GM12864 (cell line): Measurements from ENCODE around the gene BIN1.
"Not testable (repeated sequence)": the region's sequence is repeated elsewhere in the genome, so short reads cannot be mapped to it uniquely, and the experiment has no call there.

Source experiments
- DNase-seq: peaks from one replicate; pipeline ENCODE4 v3.0.0-alpha.2; 2011; ENCODE audit warnings: low read depth
- H3K4me3 ChIP-seq: 2 replicates; pipeline ENCODE4 v1.5.1; 2011; ENCODE audit warnings: mild to moderate bottlenecking, low read depth, low read length, control low read depth
- TF ChIP-seq, protein P1 (sequence below): IDR thresholded peaks from 2 replicates; pipeline ENCODE4 v1.5.1; 2011; ENCODE audit warnings: low read depth, mild to moderate bottlenecking, moderate library complexity, low read length, control low read depth, inconsistent platforms; ENCODE audit errors: missing control alignments

BIN1 gene

DNA sequence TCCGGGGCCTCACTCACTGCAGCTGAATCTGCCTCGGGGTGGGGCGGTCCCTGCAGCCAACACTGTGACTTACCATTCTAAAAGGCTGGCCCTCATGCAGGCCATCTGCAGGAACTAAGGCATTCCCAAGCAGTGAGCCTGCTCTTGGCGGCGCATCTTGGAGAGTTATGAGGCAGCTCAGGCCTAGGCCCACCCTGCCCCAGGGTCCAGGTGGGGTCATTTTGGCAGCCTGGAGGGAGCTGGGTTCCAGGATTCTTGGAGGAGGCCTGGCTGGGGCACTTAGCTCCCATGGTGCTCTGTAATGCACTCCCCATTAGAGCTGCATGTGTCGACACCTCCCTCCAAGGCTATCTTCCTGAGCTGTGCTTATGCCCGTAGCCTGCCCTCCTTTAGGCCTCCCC, 14.8 kb upstream of the BIN1 start:
- TF ChIP-seq, protein P1, sequence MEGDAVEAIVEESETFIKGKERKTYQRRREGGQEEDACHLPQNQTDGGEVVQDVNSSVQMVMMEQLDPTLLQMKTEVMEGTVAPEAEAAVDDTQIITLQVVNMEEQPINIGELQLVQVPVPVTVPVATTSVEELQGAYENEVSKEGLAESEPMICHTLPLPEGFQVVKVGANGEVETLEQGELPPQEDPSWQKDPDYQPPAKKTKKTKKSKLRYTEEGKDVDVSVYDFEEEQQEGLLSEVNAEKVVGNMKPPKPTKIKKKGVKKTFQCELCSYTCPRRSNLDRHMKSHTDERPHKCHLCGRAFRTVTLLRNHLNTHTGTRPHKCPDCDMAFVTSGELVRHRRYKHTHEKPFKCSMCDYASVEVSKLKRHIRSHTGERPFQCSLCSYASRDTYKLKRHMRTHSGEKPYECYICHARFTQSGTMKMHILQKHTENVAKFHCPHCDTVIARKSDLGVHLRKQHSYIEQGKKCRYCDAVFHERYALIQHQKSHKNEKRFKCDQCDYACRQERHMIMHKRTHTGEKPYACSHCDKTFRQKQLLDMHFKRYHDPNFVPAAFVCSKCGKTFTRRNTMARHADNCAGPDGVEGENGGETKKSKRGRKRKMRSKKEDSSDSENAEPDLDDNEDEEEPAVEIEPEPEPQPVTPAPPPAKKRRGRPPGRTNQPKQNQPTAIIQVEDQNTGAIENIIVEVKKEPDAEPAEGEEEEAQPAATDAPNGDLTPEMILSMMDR: no peak
- no peak for DNase-seq
- no peak overlapping the region for H3K4me3 ChIP-seq

DNA sequence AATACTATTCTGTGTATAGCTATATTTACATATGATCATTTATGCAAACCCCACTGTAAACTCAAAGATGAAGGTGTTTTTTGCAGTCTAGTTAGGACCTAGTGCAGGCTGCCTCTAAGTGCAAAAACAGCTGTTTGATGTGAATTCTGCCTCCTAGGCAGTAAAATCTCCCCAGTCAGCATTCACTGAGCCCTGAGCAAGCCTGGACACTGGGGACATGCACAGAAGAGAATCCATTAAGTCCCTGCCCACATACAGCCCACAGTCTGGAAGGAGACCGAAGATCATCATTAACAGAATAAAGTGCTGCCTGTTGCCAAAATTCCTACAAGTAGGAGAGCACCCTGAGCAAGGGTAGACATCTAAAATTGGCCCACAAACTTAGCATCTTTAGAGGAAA, 14.4 kb upstream of the BIN1 start:
- no peak overlapping the region for H3K4me3 ChIP-seq
- no peak for DNase-seq
- TF ChIP-seq, protein P1: no peak

DNA sequence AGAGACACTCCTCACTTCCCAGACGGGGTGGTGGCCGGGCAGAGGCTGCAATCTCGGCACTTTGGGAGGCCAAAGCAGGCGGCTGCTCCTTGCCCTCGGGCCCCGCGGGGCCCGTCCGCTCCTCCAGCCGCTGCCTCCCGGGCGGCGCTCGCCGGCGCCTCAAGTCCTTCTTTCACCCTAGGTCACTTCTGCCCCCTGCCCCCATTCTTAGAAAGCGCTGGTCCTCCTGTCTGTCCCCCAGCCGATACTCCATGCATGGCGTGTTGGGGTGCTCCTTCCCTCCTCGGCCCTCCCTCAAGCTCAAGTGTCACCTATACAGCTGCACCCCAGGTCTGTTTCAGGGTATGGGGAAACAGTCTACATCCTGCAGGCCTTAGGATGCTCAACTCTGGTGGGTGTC, 13.5 kb upstream of the BIN1 start:
- DNase-seq, H3K4me3 ChIP-seq: not testable (repeated sequence)

DNA sequence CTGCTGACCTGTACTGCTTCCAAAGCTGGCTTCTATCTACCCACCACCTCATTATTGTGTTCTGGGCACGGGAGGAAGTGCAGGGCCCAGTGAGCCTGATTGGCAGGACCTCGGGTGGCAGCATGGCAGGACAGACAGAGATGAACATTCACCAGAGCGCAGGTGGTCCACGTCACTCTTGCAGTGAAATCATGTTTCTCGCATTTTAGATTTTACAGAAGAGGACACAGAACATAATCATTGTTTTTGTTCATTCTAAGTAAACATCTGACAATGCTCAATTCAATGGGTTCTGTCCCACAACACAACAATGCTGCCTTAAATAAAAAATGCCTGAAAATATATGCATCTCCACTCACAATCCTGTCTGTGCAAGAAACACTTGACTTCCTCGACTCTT, 11.5 kb upstream of the BIN1 start:
- no peak overlapping the region for H3K4me3 ChIP-seq
- DNase-seq: no peak
- TF ChIP-seq, protein P1: no peak

DNA sequence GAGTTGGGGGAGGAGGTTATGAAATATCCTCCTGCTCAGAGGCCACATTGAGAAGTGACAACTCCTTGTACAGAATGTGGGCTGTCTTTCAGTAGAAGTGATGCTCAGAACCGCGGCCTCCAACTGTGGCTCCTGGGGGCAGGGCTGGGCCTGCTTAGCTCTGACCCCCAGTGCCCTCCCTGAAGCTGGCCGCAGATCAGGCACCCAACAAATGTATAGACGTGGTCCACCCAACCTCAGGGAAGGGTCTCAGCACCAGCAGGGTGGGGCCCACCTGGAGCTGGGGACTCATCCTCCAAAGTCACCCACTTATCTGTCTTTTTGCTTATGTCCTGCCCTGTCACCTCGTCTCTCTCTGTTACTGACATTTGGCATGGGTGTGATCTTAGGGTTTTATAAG, 11.1 kb upstream of the BIN1 start:
- H3K4me3 ChIP-seq: no peak overlapping the region
- DNase-seq: no peak

DNA sequence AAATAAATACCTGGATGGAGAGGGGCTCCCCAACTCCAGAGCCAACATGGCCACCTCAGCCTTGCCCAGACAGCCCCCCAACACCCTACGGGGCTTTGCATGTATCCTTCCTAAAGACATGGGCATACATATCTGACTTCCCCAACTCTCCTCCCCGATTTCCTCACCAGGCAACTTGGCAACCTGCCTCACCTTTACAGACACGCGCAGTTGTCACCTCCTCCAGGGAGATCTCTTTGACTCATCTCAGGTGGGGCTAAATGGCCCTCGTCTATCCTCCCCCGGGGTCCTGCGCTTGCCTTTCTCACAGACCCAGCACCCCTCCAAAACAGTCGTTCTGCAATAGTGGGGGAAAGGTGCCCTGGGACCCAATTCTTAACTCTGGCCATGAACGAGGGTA, 10.6 kb upstream of the BIN1 start:
- TF ChIP-seq, protein P1: no peak
- DNase-seq: no peak
- H3K4me3 ChIP-seq: no peak overlapping the region

More for the DNA sequence above, 11.1 kb upstream of the BIN1 start:
- TF ChIP-seq, protein P1: no peak

DNA sequence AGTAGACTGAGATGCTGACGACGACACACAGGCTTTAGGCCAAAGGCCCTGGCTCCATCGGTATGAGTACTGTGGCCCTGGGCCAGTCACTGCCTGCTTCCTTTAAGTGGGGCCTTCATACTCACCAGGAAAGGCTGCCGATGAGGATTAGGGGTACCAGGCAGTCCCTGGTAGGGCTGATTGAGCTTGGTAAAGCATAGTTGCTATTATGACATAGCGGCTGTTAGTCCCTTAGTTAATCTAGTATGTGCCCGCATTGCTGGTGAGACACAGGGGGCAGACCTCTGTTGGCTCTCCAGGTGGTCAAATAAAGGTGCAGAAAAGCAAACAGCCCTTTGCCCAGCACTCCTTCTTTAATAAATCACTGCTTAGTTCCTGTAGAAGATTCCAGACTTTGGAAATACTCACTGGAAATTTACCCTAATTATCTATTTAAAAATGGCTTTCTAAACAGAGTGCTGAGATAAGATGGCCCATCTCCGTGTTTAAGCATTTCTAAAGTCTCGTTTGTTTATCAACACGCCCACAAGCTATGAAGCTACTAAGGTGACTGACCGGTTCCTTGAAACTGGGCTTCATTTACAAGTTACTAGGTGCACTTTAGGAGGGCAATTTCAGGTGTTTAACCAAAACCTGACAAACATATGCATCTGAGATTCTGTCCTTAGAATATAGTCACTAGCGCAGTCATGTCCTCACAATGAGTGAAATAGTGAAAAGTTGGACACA, 8.7 kb upstream of the BIN1 start:
- no peak for DNase-seq
- TF ChIP-seq, protein P1: no peak
- H3K4me3 ChIP-seq: no peak overlapping the region
